GM12801 (cell line): ENCODE measurements around the gene EXOC2.

Experiments used
- CTCF ChIP-seq: IDR thresholded peaks from one replicate; pipeline ENCODE4 v1.5.1; 2011; ENCODE audit warnings: control low read depth; ENCODE audit not compliant: insufficient read length; ENCODE audit errors: extremely low read depth

EXOC2 gene

GRCh38 chr6:729606-730320, 36.8 kb upstream of the EXOC2 start:
- TF ChIP-seq CTCF: no peak

GRCh38 chr6:727856-728255, 34.9 kb upstream of the EXOC2 start:
- TF ChIP-seq CTCF: no peak

GRCh38 chr6:723540-723939, 30.6 kb upstream of the EXOC2 start:
- no peak for TF ChIP-seq CTCF

- no peak for TF ChIP-seq CTCF
These were observed 29.7 kb upstream of the EXOC2 start for GRCh38 chr6:722608-723007.

GRCh38 chr6:722077-722524, 29.2 kb upstream of the EXOC2 start:
- no peak for TF ChIP-seq CTCF

GRCh38 chr6:718345-718744, 25.4 kb upstream of the EXOC2 start:
- TF ChIP-seq CTCF: no peak

GRCh38 chr6:717135-717534, 24.2 kb upstream of the EXOC2 start:
- no peak for TF ChIP-seq CTCF
